Measurements from ENCODE around the gene CDS1. TPM values are rescaled to one million over a fixed set of nuclear protein-coding genes. Genes with fewer than 3 reads are reported as not detected.

The CDS1 gene
- total and polyA plus RNA-seq, 8 donors: 3.2 to 62.6 (median 6.7) TPM

- H3K9me3 ChIP-seq: no peaks in the 10 kb centered on the region
- intact Hi-C loops (cut with DNase I; ENCODE audit: low total_unique reads): no loop called here
- WGBS, 5 donors: 27 to 41% (median 36%) methylated on average over 3 of the region's 3 CpGs
- no peaks in the 10 kb centered on the region for H3K27me3 ChIP-seq
- H3K4me3 ChIP-seq: no peak overlapping the region
- DNase-seq: no peak
- no peaks in the 10 kb centered on the region for H3K4me1 ChIP-seq
- no peaks in the 10 kb centered on the region for H3K36me3 ChIP-seq
- TF ChIP-seq POLR2AphosphoS5 (IDR thresholded peaks at IDR 0.05): no peak
- TF ChIP-seq CTCF (IDR thresholded peaks at IDR 0.05): no peak
- TF ChIP-seq POLR2A (IDR thresholded peaks at IDR 0.05): no peak
- no peak for TF ChIP-seq EP300 (IDR thresholded peaks at IDR 0.05)
- no peak overlapping the region for H3K27ac ChIP-seq
These were observed 14.4 kb upstream of the CDS1 start for GRCh38 chr4:84568496-84568895.

GRCh38 chr4:84569009-84569408, 13.9 kb upstream of the CDS1 start:
- Histone ChIP-seq H3K9me3 (no peaks in the 10 kb centered on the region), H3K4me1 (no peaks in the 10 kb centered on the region), H3K27me3 (no peaks in the 10 kb centered on the region), H3K27ac (no peak overlapping the region), H3K4me3 (no peak overlapping the region), H3K36me3 (no peaks in the 10 kb centered on the region)
- WGBS, 5 donors: 92 to 96% (median 93%) methylated on average over 2 of the region's 2 CpGs
- intact Hi-C loops (cut with DNase I; ENCODE audit: low total_unique reads): no loop called here
- no peak for DNase-seq
- TF ChIP-seq POLR2AphosphoS5 (IDR thresholded peaks at IDR 0.05): no peak
- TF ChIP-seq CTCF (IDR thresholded peaks at IDR 0.05): no peak
- no peak for TF ChIP-seq POLR2A (IDR thresholded peaks at IDR 0.05)
- no peak for TF ChIP-seq EP300 (IDR thresholded peaks at IDR 0.05)

DNA sequence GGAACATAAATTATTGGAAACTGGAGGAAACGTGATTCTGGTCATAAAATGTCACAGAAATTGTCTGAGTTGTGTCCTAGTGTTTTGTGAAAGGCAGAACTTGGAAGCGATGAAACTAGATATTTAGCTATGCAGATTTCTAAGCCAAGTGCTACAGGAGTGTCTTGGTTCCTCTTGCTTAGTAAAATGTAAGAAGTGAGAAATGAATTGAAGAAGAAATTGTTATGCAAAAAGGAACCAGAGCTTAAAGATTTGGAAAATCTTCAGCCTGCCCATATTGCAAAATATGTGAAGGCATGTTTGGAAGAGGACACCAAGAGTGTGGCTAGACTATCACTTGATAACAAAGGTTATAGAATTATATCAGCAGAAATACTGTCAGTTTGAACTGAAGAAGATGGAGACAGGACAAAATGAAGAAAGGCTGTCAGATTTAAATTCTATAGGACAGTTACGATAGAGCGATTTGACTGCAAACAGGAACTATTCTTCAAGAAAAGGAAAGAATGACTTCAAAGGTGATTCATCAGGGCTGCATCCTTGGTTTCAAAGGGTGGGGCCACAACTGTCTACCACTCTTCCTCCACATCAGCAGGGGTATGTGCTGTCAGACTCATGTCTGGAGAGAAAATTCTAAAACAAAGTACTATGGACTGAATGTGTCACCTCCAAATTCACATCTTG, 9.4 kb upstream of the CDS1 start:
- H3K4me1 ChIP-seq: no peaks in the 10 kb centered on the region
- 82 to 89% (median 85%) methylated on average over 4 of the region's 4 CpGs for WGBS, 5 donors
- intact Hi-C loops (cut with DNase I; ENCODE audit: low total_unique reads): no loop called here

DNA sequence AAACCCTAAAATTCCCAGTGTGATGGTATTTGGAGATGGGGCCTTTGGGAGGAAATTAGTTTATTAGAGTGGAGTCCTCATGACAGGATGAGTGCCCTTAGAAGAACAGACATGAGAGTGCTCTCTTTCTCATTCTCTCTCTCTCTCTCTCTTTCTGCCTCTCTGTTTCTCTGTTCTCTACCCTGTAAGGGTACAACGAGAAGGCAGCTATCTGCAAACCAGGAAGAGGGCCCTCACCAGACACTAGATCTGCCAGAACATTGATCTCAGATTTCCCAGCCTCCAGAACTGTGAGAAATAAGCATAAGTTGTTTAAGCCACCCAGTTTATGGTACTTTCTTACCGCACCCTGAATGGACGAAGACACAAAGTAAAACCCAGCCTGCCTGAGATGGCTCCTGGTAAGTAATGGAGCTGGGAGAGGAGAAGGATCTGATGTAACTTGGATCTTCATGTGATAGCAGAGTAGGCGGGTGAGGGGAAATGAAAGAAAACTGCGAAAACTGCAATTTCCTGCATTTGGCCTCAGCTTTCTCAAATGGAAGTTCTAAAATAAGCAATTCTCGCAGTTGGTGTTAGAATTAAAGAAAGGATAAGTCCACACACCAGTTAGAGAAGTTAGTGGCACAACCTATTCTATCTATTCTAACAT, 8.7 kb upstream of the CDS1 start:
- no peak for TF ChIP-seq POLR2A (IDR thresholded peaks at IDR 0.05)
- no peak for TF ChIP-seq CTCF (IDR thresholded peaks at IDR 0.05)
- Histone ChIP-seq H3K4me3 (no peak overlapping the region), H3K36me3 (no peaks in the 10 kb centered on the region), H3K9me3 (no peaks in the 10 kb centered on the region), H3K4me1 (no peaks in the 10 kb centered on the region), H3K27ac (no peak overlapping the region), H3K27me3 (no peaks in the 10 kb centered on the region)
- intact Hi-C loops (cut with DNase I; ENCODE audit: low total_unique reads): no loop called here
- no peak for DNase-seq
- WGBS, 5 donors: 79 to 86% (median 85%) methylated on average over 6 of the region's 6 CpGs

More for the DNA sequence above, 9.4 kb upstream of the CDS1 start:
- H3K4me3 ChIP-seq: no peak overlapping the region
- TF ChIP-seq POLR2A (IDR thresholded peaks at IDR 0.05) (no peak), POLR2AphosphoS5 (IDR thresholded peaks at IDR 0.05) (no peak), EP300 (IDR thresholded peaks at IDR 0.05) (no peak), CTCF (IDR thresholded peaks at IDR 0.05) (no peak)
- no peak overlapping the region for H3K27ac ChIP-seq
- no peaks in the 10 kb centered on the region for H3K36me3 ChIP-seq
- no peak for DNase-seq
- no peaks in the 10 kb centered on the region for H3K9me3 ChIP-seq
- H3K27me3 ChIP-seq: no peaks in the 10 kb centered on the region

All from stomach (tissue), 9 donors.